HepG2 (cell line): ENCODE data around the gene CKLF. TPM values are rescaled to one million over a fixed set of nuclear protein-coding genes. Genes with fewer than 3 reads are reported as not detected.

Source experiments
- ATAC-seq: fragments of 200-7000 bp; cut with Tn5 transposase; 3 replicates; pipeline ENCODE4 v1.9.1; 2020; ENCODE audit warnings: mild to moderate bottlenecking, moderate library complexity
- BruUV-seq: library from RNA; stranded (reverse); fragments of 400-500 nt; replicated peaks from 2 replicates; lab custom pipeline; 2021; lab: Mats Ljungman, UMichigan
- CTCF ChIA-PET: fragments of 300-600 bp; formaldehyde crosslinking; extraction: SDS; loops from one replicate; lab custom pipeline; 2021; ENCODE audit warnings: low total read pairs, inconsistent platforms, low intra/inter-chr PET ratio; lab: Yijun Ruan, JAX
- POLR2A ChIA-PET: fragments of 350-600 bp; sonication (Branson Sonifier 250); formaldehyde crosslinking; loops from one replicate; lab custom pipeline; 2020; ENCODE audit warnings: antibody characterized with exemption, inconsistent platforms; lab: Yijun Ruan, JAX
- DNase-seq: peaks from one replicate; pipeline ENCODE4 v3.0.0-alpha.2; 2015; ENCODE audit warnings: low spot score
- FAIRE-seq: peaks from 3 replicates; lab custom pipeline; 2011; peaks lifted over from hg19 to GRCh38; lab: Jason Lieb, UNC
- H2AFZ ChIP-seq: one replicate; pipeline ENCODE4 v1.6.1; 2011; ENCODE audit warnings: low read length, inconsistent platforms
- H3K27ac ChIP-seq: fragments of 300-600 bp; 3 replicates; pipeline ENCODE4 v1.8.0; 2011; ENCODE audit warnings: mixed run types, mild to moderate bottlenecking, mixed read lengths, low read length, inconsistent platforms; ENCODE audit not compliant: insufficient read depth; ENCODE audit errors: extremely low read length
- H3K27me3 ChIP-seq, 2 experiments: fragments of 200-600 bp in 1 of 2; 2 replicates in 1 of 2; 3 replicates in 1 of 2; pipeline versions ENCODE4 v1.6.0 to v1.8.0; 2011; ENCODE audit warnings: low read length in 2 of 2, mild to moderate bottlenecking in 2 of 2, moderate library complexity in 2 of 2, inconsistent platforms in 1 of 2; ENCODE audit not compliant: insufficient read depth in 2 of 2, control insufficient read depth in 1 of 2
- H3K36me3 ChIP-seq, 2 experiments: fragments of 200-600 bp in 1 of 2; replicated peaks in 1 of 2; 2 replicates in 1 of 2; 3 replicates in 1 of 2; pipeline versions ENCODE4 v1.5.1 to v1.8.0; 2011; ENCODE audit warnings: low read length in 2 of 2, inconsistent platforms in 1 of 2; ENCODE audit not compliant: insufficient read depth in 2 of 2, control insufficient read depth in 1 of 2
- H3K4me1 ChIP-seq: 2 replicates; pipeline ENCODE4 v1.5.1; 2012; ENCODE audit warnings: low read length, inconsistent platforms; ENCODE audit not compliant: insufficient read depth
- H3K4me2 ChIP-seq: 2 replicates; pipeline ENCODE4 v1.6.0; 2011; ENCODE audit warnings: low read depth, low read length, inconsistent platforms
- H3K4me3 ChIP-seq, 3 experiments: fragments of 200-600 bp in 1 of 3; sonication (generic), shearing (Covaris generic) in 1 of 3; replicated peaks in 1 of 3; 2 replicates each; pipeline ENCODE4 v1.5.1; 2011 to 2016; ENCODE audit warnings: low read length in 3 of 3, inconsistent platforms in 2 of 3, low read depth in 2 of 3, mild to moderate bottlenecking in 2 of 3, control low read depth in 1 of 3, mixed read lengths in 1 of 3; ENCODE audit not compliant: insufficient read depth in 1 of 3
- H3K79me2 ChIP-seq: one replicate; pipeline ENCODE4 v1.6.1; 2011; ENCODE audit warnings: low read length, inconsistent platforms; ENCODE audit not compliant: insufficient read depth
- H3K9ac ChIP-seq: 2 replicates; pipeline ENCODE4 v1.6.0; 2011; ENCODE audit warnings: mild to moderate bottlenecking, low read depth, low read length, inconsistent platforms; ENCODE audit not compliant: insufficient read depth
- H3K9me3 ChIP-seq: 2 replicates; pipeline ENCODE4 v1.5.1; 2012; ENCODE audit warnings: mild to moderate bottlenecking, low read length
- H4K20me1 ChIP-seq: 2 replicates; pipeline ENCODE4 v1.6.0; 2011; ENCODE audit warnings: inconsistent platforms, mild to moderate bottlenecking, low read length, moderate library complexity; ENCODE audit not compliant: insufficient read depth
- ARNT2 ChIP-seq: sonication (generic); formaldehyde crosslinking; IDR thresholded peaks from 2 replicates; pipeline ENCODE4 v1.8.0; 2022; ENCODE audit warnings: mild to moderate bottlenecking, low read depth, missing genetic modification reagents, moderate library complexity
- ISX ChIP-seq: sonication (generic); formaldehyde crosslinking; conservative IDR thresholded peaks from 2 replicates; pipeline ENCODE4 v1.5.0; 2020; ENCODE audit warnings: missing genetic modification reagents
- KDM4B ChIP-seq: sonication (generic); formaldehyde crosslinking; IDR thresholded peaks from 2 replicates; pipeline ENCODE4 v1.4.0; 2020; ENCODE audit warnings: missing genetic modification reagents
- ZNF121 ChIP-seq: sonication (generic); formaldehyde crosslinking; IDR thresholded peaks from 2 replicates; pipeline ENCODE4 v1.5.0; 2020; ENCODE audit warnings: mild to moderate bottlenecking, missing genetic modification reagents
- ZNF251 ChIP-seq: sonication (generic); formaldehyde crosslinking; IDR thresholded peaks from 2 replicates; pipeline ENCODE4 v1.9.0; 2021; ENCODE audit warnings: mild to moderate bottlenecking, missing genetic modification reagents
- ZNF468 ChIP-seq: sonication (generic); formaldehyde crosslinking; IDR thresholded peaks from 2 replicates; pipeline ENCODE4 v1.8.0; 2022; ENCODE audit warnings: mild to moderate bottlenecking, moderate library complexity, missing genetic modification reagents
- ZNF530 ChIP-seq: sonication (generic); formaldehyde crosslinking; IDR thresholded peaks from 2 replicates; pipeline ENCODE4 v1.5.0; 2020; ENCODE audit warnings: low read depth, mild to moderate bottlenecking, missing genetic modification reagents
- ZNF589 ChIP-seq: sonication (generic); formaldehyde crosslinking; conservative IDR thresholded peaks from 2 replicates; pipeline ENCODE4 v1.8.0; 2022; ENCODE audit warnings: mild to moderate bottlenecking, moderate library complexity, missing genetic modification reagents
- ZNF777 ChIP-seq: sonication (generic); formaldehyde crosslinking; IDR thresholded peaks from 2 replicates; pipeline ENCODE4 v1.4.0; 2020; ENCODE audit warnings: missing genetic modification reagents
- ZSCAN22 ChIP-seq: sonication (generic); formaldehyde crosslinking; IDR thresholded peaks from 2 replicates; pipeline ENCODE4 v1.4.0; 2020; ENCODE audit warnings: mild to moderate bottlenecking, missing genetic modification reagents
- WGBS: methylation state at CpG from one replicate; pipeline ENCODE4 v1.1.6; 2017; ENCODE audit warnings: low lambda C conversion rate; 5-methylcytosine and 5-hydroxymethylcytosine counted together
- in situ Hi-C: cut with HindIII; loops from 2 replicates; pipeline ENCODE4 v1.10.0; 2017; ENCODE audit warnings: low pct_unique_long_range_greater_than_20kb; ENCODE audit not compliant: extremely low pct_ligation_motif_present
- intact Hi-C: fragments of 100-400 bp; cut with micrococcal nuclease; formaldehyde crosslinking; loops from one replicate; pipeline ENCODE4 v1.10.0; 2022; ENCODE audit not compliant: unreplicated experiment
- polyA plus RNA-seq, 8 experiments: library from polyadenylated mRNA; depleted of rRNA in 3 of 8; stranded (reverse) in 7 of 8; unstranded in 1 of 8; fragments of >200 nt; fragmentation: Illumina TruSeq in 4 of 8; extraction: Trizol in 4 of 8; gene quantifications; 2 replicates each; pipeline versions ENCODE4 v1.2.1 to v1.2.3, GENCODE V29; 2011 to 2016; ENCODE audit warnings: low read depth in 4 of 8, missing spikeins in 1 of 8, mixed read lengths in 1 of 8; ENCODE audit not compliant: insufficient read depth in 1 of 8
- total RNA-seq, 5 experiments: library from RNA; depleted of rRNA; stranded (reverse); fragments of >200 nt; fragmentation: Illumina TruSeq; extraction: Trizol; gene quantifications; 2 replicates each; pipeline ENCODE4 v1.2.3, GENCODE V29; 2016; ENCODE audit warnings: low read depth in 1 of 5
- TF ChIP-seq, protein P1 (sequence below): IDR thresholded peaks from 2 replicates; pipeline ENCODE4 v1.6.1; 2016; ENCODE audit warnings: missing genetic modification reagents, missing compliant biosample characterization
- TF ChIP-seq, protein P2 (sequence below): sonication (generic); formaldehyde crosslinking; IDR thresholded peaks from 2 replicates; pipeline ENCODE4 v1.5.0; 2020; ENCODE audit warnings: mild to moderate bottlenecking, missing genetic modification reagents

The CKLF gene
- total and polyA plus RNA-seq, 2 of the 13 experiments (the other 11 are each of a cell fraction or from before 2014, with no cell fraction given), result 120 to 167 TPM

DNA sequence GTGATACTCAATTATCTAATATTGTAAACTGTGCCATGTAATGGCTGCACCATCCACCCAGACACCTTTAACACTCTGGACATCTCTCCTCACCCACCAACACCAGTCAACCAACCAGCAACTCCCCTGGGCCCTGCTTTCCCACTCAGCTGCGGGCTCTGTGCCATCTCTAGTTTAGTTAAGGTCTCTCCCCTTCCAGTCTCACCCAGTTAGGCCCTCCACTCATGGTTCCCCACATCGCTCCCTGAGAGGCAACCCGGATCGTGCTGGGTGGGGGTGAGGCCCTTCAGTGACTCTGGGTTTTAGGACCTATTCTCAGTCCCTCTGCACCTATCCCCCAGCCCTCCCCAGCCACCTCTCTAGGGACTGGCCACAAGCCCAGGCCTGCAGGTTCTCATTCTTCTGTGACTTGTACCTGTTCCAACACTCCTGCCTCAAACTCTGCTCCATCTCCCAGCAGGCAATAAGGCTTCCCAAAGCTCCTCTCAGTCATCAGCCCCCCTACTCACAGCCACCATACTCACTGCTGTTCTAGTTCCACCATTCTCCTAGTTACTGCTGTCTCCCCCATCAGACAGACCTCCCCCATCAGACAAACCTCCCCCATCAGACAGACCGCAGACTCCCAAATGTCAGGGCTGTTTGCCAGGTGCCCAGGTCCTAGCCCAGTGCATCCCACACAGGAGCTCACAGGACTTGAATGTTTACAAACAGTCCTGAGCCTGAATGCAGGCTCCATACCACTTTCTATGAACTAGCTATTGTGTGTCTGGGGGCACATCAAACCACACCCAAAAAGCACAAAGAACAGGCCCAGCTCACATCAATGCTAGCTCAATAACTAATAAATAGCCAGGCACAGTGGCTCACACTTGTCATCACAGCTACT is 5.0 kb upstream of the CKLF start:
- in situ Hi-C loops (no loop called here), intact Hi-C loops (no loop called here)

More for the DNA sequence above, 5.0 kb upstream of the CKLF start:
- ChIA-PET CTCF (no interaction called here), POLR2A (interaction anchor here (2.0 to 2.2 kb wide), 2 partner anchors 11 to 30 kb away, joined by 5 to 6 read pairs; no protein-coding TSS in a partner anchor)
- DNase-seq, result no peak
- WGBS, result 97% methylated on average over 5 of the region's 5 CpGs
- no peaks in the 10 kb centered on the region; a peak in 2 of 5 replicates for H3K36me3 ChIP-seq
- peaks cover 37% of the 10 kb centered on the region for H3K4me1 ChIP-seq
- no peaks in the 10 kb centered on the region for H3K79me2 ChIP-seq
- ATAC-seq, result no peak
- H4K20me1 ChIP-seq, result no peaks in the 10 kb centered on the region
- TF ChIP-seq, protein P1, sequence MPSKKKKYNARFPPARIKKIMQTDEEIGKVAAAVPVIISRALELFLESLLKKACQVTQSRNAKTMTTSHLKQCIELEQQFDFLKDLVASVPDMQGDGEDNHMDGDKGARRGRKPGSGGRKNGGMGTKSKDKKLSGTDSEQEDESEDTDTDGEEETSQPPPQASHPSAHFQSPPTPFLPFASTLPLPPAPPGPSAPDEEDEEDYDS (CRISPR knock-in tag), result no peak
- no peak for TF ChIP-seq ISX
- TF ChIP-seq KDM4B (CRISPR knock-in tag), result no peak
- TF ChIP-seq ZNF121, result peak; percentile 37; the same call in 1 of the 2 replicates
- no peak for TF ChIP-seq ZNF777 (CRISPR knock-in tag)
- no peak for TF ChIP-seq ARNT2
- no peak for TF ChIP-seq ZNF530 (CRISPR knock-in tag)
- TF ChIP-seq ZNF468 (CRISPR knock-in tag), result no peak
- TF ChIP-seq, protein P2, sequence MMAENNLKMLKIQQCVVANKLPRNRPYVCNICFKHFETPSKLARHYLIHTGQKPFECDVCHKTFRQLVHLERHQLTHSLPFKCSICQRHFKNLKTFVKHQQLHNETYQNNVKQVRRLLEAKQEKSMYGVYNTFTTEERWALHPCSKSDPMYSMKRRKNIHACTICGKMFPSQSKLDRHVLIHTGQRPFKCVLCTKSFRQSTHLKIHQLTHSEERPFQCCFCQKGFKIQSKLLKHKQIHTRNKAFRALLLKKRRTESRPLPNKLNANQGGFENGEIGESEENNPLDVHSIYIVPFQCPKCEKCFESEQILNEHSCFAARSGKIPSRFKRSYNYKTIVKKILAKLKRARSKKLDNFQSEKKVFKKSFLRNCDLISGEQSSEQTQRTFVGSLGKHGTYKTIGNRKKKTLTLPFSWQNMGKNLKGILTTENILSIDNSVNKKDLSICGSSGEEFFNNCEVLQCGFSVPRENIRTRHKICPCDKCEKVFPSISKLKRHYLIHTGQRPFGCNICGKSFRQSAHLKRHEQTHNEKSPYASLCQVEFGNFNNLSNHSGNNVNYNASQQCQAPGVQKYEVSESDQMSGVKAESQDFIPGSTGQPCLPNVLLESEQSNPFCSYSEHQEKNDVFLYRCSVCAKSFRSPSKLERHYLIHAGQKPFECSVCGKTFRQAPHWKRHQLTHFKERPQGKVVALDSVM (CRISPR knock-in tag), result 0 out of 2 replicates have a peak, but pooled peaks have one; percentile 16
- TF ChIP-seq ZNF589 (CRISPR knock-in tag), result no peak
- no peak for TF ChIP-seq ZNF251 (CRISPR knock-in tag)
- peak; percentile 97 for TF ChIP-seq ZSCAN22 (CRISPR knock-in tag)
- BruUV-seq, result no TSS peak
- no peak for FAIRE-seq
- H2AFZ ChIP-seq, result no peak overlapping the region
- no peak overlapping the region for H3K4me3 ChIP-seq
- no peak overlapping the region for H3K27ac ChIP-seq
- H3K9me3 ChIP-seq, result no peaks in the 10 kb centered on the region
- no peak overlapping the region for H3K4me2 ChIP-seq
- no peaks in the 10 kb centered on the region for H3K27me3 ChIP-seq
- H3K9ac ChIP-seq, result no peak overlapping the region
